Endothelial cell (in vitro differentiated cells): ENCODE data around the gene GGTLC3. TPM values are rescaled to one million over a fixed set of nuclear protein-coding genes. Genes with fewer than 3 reads are reported as not detected.
A peak's percentile ranks its signal among the peaks of the same experiment; 100 is the strongest.
"Not testable (repeated sequence)": the region's sequence is repeated elsewhere in the genome, so short reads cannot be mapped to it uniquely, and the experiment has no call there.

Experiments used
- DNase-seq: peaks from one replicate; pipeline ENCODE4 v3.0.0; 2021; ENCODE audit warnings: low spot score
- H3K27ac Mint-ChIP-seq: one replicate; pipeline ENCODE4 v1.8.0; 2021; ENCODE audit warnings: mixed read lengths, inconsistent platforms; ENCODE audit not compliant: unreplicated experiment
- H3K27me3 Mint-ChIP-seq: one replicate; pipeline ENCODE4 v1.8.0; 2021; ENCODE audit warnings: mild to moderate bottlenecking, moderate library complexity, mixed read lengths, inconsistent platforms; ENCODE audit not compliant: unreplicated experiment
- H3K36me3 Mint-ChIP-seq: one replicate; pipeline ENCODE4 v1.8.0; 2021; ENCODE audit warnings: mild to moderate bottlenecking, low read depth, mixed read lengths, inconsistent platforms; ENCODE audit not compliant: unreplicated experiment
- H3K4me1 Mint-ChIP-seq: one replicate; pipeline ENCODE4 v1.8.0; 2021; ENCODE audit warnings: mild to moderate bottlenecking, mixed read lengths, inconsistent platforms; ENCODE audit not compliant: unreplicated experiment
- H3K4me3 Mint-ChIP-seq: one replicate; pipeline ENCODE4 v1.8.0; 2021; ENCODE audit warnings: mild to moderate bottlenecking, mixed read lengths, inconsistent platforms; ENCODE audit not compliant: unreplicated experiment
- H3K9me3 Mint-ChIP-seq: one replicate; pipeline ENCODE4 v1.8.0; 2021; ENCODE audit warnings: mixed read lengths, inconsistent platforms; ENCODE audit not compliant: unreplicated experiment
- total RNA-seq: library from RNA; stranded (reverse); fragmentation: NEBNext Ultra II Directional; extraction: Animal tissue kit (Norgen Biotek cat#: 25700); gene quantifications from one replicate; pipeline ENCODE4 v1.2.1, GENCODE V29; 2021; ENCODE audit not compliant: unreplicated experiment

Gene GGTLC3
- total RNA-seq, 1 donor from 2014 or later, result 0.56 TPM

DNA sequence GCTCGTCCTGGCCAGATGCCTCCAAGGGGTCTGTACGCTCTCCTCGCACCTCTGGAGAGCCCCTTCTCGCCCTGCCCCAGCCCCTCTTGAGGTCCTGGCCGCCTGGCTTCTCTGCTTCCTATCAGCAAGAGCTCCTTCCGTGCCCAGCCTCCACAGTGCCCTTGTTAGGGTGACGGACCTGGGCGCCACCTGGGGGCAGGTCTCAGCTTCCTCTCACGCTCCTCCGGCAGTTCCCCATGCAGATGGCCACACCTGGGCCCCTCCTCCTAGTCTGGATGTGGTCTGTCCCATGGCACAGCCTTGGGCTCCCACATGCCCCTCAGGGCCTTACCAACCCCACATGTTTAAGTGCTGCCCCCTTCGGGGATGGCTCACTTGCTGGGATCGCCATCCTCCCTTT is 16.4 kb upstream of the GGTLC3 start:
- H3K27ac Mint-ChIP-seq, DNase-seq, H3K4me1 Mint-ChIP-seq, H3K27me3 Mint-ChIP-seq, H3K36me3 Mint-ChIP-seq, H3K9me3 Mint-ChIP-seq, H3K4me3 Mint-ChIP-seq: not testable (repeated sequence)

DNA sequence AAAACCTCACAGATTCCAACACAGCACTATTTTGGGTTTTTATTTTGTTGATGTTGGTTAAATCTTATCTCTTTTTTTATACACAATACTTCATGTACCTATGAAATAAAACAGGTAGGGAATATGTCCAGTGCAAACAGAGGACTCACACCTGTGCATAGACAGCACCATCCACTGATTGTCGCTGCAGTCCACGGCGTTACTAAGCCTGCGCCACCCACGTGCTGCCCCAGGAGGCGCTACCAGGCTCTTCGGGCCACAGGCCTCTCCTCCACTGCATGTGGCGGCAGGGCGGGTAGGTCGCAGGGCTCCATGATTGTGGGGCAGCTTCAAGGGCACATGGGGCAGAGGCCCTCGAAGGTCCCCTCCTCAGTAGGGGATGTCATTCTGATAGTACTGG is 15.7 kb upstream of the GGTLC3 start:
- not testable (repeated sequence) for H3K4me3 Mint-ChIP-seq, H3K4me1 Mint-ChIP-seq

DNA sequence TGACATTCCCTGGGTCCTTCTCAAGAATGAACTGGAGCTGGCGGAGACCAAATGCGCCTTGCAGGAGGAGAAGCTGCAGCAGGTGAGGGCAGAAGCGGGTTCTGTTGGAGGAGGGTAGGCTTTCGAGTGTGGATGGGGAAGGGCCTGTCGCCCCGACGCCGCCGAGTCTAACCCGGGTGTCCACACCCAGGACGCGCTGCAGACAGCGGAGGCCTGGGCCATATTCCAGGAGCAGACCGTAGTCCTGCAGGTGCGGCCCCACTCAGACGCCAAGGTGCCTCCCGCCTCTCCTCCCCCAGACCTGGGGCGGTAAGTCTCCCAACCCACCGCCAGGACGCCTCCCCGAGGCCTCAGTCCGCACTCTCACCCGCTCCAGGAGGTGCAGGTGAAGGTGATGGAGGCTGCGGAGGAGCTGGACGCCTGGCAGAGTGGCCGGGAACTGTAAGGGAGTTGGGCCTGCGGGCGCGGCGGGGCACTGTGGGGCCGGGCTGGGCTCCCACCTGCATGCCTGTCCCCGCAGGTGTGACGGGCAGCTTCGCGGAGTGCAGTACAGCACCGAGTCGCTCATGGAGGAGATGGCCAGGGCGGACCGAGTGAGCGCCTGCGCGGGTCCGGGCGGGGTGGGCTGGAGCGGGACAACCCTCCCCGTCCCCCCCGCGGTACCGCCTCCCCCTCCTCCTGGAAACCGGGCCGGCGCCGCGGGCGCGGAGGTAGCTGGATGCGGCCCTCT is 11.6 kb upstream of the GGTLC3 start:
- not testable (repeated sequence) for H3K27me3 Mint-ChIP-seq, H3K4me3 Mint-ChIP-seq, H3K9me3 Mint-ChIP-seq, H3K36me3 Mint-ChIP-seq, DNase-seq, H3K4me1 Mint-ChIP-seq, H3K27ac Mint-ChIP-seq

More for the DNA sequence above, 15.7 kb upstream of the GGTLC3 start:
- H3K9me3 Mint-ChIP-seq, DNase-seq, H3K27ac Mint-ChIP-seq, H3K36me3 Mint-ChIP-seq, H3K27me3 Mint-ChIP-seq: not testable (repeated sequence)

DNA sequence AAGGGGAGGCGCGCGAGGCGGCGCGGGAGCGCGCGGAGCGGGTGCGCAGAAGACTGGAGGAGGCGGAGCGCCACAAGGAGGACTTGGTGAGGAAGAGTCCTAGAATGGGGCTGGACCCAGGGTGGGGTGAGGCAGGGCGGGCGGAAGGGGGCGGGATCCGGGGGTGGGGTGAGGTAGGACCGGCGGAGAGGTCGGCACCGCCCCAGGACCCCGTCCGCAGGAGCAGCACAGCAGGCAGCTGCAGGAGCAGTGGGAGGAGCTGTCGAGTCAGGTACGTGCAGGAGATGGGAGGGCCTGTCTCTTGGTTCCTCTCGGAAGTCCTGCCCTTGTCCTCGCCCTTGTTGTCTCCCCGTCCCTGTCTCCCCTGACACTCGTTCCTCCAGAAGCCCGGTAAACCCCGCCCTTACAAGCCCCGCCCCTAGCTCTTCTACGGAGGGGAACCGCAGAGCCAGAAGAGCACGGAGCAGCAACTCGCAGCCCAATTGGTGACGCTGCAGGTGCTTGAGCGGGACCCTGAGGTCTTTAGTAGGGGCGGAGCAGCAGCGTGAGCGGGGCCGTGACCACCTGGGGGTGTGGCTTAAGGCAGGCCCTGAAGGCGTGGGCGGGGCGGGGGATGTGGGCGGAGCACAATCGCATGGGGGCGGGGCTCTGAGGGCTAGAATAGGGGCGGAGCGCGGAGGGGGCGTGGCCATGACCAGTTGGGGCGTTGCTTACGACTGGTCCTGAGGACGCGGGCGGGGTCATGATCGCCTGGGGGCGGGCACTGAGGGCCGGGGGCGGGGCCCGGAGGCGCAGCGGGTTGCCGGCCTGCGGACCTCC is 10.8 kb upstream of the GGTLC3 start:
- H3K27me3 Mint-ChIP-seq, H3K36me3 Mint-ChIP-seq, H3K4me1 Mint-ChIP-seq, H3K9me3 Mint-ChIP-seq, H3K4me3 Mint-ChIP-seq, H3K27ac Mint-ChIP-seq: not testable (repeated sequence)
- peak; percentile 89 for DNase-seq

DNA sequence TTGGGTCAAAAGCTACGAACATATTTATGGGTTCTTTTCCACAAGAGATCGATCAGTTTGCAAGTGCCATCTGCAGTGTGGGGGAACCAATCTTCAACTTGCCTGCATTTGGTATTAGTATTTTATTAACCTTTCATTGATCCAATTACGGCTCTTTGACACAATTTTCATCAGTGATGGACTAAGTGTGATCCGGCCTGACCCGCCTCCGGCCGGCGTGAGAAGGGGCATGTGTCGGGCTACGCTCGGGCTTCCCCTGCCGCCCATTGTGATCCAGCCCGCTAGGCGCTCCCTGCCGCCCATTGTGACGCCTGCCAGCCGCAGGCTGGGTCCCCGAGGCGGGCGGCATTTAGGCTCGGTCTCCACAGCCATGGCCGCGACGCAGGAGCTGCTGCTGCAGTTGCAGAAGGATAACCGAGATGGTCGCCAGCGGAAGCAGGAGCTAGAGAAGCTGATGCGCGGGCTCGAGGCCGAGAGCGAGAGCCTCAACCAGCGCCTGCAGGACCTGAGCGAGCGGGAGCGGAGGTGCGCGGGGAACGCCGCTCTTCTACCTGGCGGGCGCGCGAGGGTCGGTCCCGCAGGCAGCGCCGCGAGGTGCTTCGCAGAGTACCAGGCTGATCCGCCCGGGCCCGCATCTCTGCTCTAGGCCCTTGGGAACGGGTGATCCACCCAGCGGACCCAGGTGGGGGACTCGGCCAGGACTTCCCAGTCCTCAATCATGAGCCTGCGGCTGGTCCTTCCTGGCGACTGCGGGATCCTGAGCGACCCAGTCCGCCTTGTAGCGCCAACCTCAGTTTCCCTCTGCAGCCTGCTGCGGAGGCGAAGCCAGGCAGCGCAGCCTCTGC is 10.0 kb upstream of the GGTLC3 start, which contains the start of gene TMEM191B:
TSS of gene TMEM191B (plus strand) at position 51 of the 845 bp plus-strand sequence. CDS start at position 230, 179 bp downstream.
- H3K4me3 Mint-ChIP-seq, H3K27ac Mint-ChIP-seq, H3K9me3 Mint-ChIP-seq, H3K36me3 Mint-ChIP-seq, H3K27me3 Mint-ChIP-seq, DNase-seq, H3K4me1 Mint-ChIP-seq: not testable (repeated sequence)

DNA sequence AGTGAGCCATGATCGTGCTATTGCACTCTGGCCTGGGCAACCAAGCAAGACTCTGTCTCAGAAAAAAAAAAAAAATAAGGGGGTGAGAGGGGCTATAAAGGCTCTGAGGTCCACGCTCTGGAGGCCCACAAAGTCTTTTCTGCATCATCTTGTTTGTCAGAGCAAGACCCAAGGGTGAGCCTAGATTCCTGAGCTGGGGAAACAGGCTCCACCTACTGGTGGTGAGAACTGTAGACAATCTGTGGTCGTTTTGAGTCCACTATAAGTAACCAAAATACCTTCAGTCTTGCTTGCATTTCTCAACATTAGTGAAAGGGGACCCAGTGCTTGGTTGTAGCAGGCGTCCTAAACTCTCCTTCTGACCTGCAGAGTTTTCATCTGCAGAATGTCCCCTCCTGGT is 5.4 kb upstream of the GGTLC3 start:
- H3K27me3 Mint-ChIP-seq, DNase-seq, H3K9me3 Mint-ChIP-seq, H3K4me3 Mint-ChIP-seq, H3K27ac Mint-ChIP-seq, H3K4me1 Mint-ChIP-seq, H3K36me3 Mint-ChIP-seq: not testable (repeated sequence)

DNA sequence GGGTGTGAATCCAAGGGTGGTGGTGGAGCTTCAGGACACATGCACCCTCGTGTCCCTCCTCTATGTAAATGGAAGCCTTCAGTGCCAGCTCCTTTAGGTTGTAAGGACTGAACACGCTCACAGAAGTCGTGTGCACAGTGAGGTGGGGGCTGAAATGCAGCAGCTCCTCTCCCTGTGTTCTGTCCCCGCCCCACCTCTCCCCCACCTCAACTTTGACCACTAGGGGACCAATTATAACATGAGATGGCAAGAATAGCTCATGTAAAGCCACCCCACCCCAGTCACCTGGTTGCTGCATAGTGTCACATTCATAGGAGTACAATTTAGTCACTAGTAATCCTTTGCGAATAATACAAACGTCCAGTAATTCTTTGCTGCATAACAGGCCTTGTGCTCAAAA is 4.8 kb upstream of the GGTLC3 start:
- not testable (repeated sequence) for H3K27me3 Mint-ChIP-seq, H3K36me3 Mint-ChIP-seq, H3K27ac Mint-ChIP-seq, H3K4me1 Mint-ChIP-seq, DNase-seq, H3K9me3 Mint-ChIP-seq, H3K4me3 Mint-ChIP-seq

DNA sequence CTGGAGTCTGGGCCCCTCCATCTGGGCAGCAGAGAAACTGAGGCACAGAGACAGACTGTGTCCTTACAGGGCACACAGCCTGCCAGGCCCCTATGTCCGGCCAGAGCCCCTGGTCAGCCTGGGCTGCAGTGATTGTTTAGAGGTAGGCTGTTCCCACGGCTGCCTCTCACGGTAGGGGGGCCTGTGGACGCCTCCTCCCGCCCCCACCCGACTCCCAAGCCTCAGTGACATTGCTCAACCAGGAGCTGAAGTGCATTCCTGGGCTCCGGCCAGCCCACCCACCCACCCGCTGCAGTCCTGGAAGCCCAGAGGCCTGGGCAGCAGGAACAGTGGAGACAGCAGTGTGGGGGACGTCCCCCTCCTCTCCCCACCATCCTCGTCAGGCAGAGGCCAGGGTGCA is 4.5 kb downstream of the GGTLC3 start:
- H3K27me3 Mint-ChIP-seq, H3K9me3 Mint-ChIP-seq, H3K27ac Mint-ChIP-seq, DNase-seq, H3K36me3 Mint-ChIP-seq, H3K4me3 Mint-ChIP-seq, H3K4me1 Mint-ChIP-seq: not testable (repeated sequence)

DNA sequence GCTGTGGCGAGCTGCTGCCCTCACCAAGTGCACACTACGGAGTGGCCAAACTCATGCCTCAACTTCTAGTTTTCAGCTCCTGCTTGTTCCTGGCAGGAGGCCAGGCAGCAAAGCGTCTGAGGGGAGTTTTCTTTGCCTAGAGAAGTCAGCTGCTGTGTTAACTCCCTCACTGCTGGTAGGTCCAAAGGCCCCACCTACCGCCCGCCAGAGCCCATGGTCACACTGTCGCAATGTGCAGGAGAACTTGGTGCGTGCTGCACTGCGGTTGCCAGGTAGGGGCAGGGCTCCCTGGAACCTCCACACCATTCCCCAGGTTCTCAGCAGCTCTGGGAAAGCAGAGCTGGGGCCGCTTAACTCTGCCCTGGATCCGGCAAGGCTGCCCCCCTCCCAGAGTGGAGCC is 5.6 kb downstream of the GGTLC3 start:
- not testable (repeated sequence) for DNase-seq, H3K27me3 Mint-ChIP-seq, H3K9me3 Mint-ChIP-seq, H3K27ac Mint-ChIP-seq, H3K4me1 Mint-ChIP-seq, H3K4me3 Mint-ChIP-seq, H3K36me3 Mint-ChIP-seq

DNA sequence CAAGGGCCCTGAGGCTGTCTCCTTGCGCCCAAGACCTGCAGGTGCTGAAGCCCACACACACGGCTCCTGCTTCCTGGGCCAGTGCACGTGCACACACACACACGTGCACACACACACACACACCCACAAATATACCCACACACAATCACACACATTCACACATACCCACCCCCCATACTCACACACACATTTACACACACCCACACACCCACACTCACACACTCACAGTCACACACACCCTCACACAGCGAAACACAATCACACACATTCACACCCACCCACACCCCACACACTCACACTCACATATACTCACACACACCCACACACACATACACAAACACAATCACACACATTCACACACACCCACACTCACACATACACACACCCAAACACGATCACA is 6.6 kb downstream of the GGTLC3 start:
- H3K36me3 Mint-ChIP-seq, H3K4me3 Mint-ChIP-seq: not testable (repeated sequence)

DNA sequence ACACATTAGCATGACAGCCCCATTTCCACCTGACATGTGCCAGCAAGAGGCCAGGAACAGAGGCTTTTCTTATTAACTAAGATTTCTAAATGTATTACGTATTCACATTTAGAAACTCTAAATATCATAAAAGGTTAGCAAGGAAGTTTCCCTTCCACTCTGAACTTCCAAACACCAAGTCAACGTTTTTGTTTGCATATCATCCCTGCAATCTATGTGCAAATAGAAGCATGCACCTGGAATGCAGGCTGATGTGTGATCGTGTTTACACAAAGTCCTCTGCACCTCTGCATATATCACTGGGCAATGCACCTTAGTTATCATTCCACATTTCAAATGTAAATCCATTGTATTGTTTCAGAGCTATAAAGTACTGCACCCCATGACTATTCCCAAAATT is 21.7 kb downstream of the GGTLC3 start:
- H3K4me3 Mint-ChIP-seq, DNase-seq, H3K4me1 Mint-ChIP-seq, H3K36me3 Mint-ChIP-seq, H3K27ac Mint-ChIP-seq, H3K27me3 Mint-ChIP-seq, H3K9me3 Mint-ChIP-seq: not testable (repeated sequence)

More for the DNA sequence above, 6.6 kb downstream of the GGTLC3 start:
- H3K27ac Mint-ChIP-seq, DNase-seq, H3K27me3 Mint-ChIP-seq, H3K4me1 Mint-ChIP-seq, H3K9me3 Mint-ChIP-seq: not testable (repeated sequence)
